Loucy (cell line): ENCODE data around the gene KLF15.

Source experiments
- CTCF ChIP-seq: fragments of 200-600 bp; sonication (generic); conservative IDR thresholded peaks from 2 replicates; pipeline ENCODE4 v1.5.1; 2014; ENCODE audit warnings: mild to moderate bottlenecking, antibody characterized with exemption, low read length
- EZH2phosphoT487 ChIP-seq: fragments of 200-600 bp; IDR thresholded peaks from 2 replicates; pipeline ENCODE4 v1.6.1; 2018; ENCODE audit warnings: antibody characterized with exemption, mild to moderate bottlenecking, moderate library complexity, borderline replicate concordance

- TF ChIP-seq CTCF (no peak), EZH2phosphoT487 (no peak)
Observed at GRCh38 chr3:126339466-126339865, 17.7 kb downstream of the KLF15 start.
